ENCODE results near the gene COMT. TPM values are rescaled to one million over a fixed set of nuclear protein-coding genes. Genes with fewer than 3 reads are reported as not detected.

COMT gene
- total and polyA plus RNA-seq, 9 of the 15 experiments (the other 6 are each of a cell fraction or from before 2014, with no cell fraction given) = 12.5 to 351 (median 155) TPM

GRCh38 chr22:19959043-19959586 is 17.5 kb downstream of the COMT start (continued):
- TF ChIP-seq, protein P1, sequence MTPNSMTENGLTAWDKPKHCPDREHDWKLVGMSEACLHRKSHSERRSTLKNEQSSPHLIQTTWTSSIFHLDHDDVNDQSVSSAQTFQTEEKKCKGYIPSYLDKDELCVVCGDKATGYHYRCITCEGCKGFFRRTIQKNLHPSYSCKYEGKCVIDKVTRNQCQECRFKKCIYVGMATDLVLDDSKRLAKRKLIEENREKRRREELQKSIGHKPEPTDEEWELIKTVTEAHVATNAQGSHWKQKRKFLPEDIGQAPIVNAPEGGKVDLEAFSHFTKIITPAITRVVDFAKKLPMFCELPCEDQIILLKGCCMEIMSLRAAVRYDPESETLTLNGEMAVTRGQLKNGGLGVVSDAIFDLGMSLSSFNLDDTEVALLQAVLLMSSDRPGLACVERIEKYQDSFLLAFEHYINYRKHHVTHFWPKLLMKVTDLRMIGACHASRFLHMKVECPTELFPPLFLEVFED (CRISPR knock-in tag; conservative IDR thresholded peaks at IDR 0.05) = no peak
- TF ChIP-seq BRD9 (IDR thresholded peaks at IDR 0.05; ENCODE audit: low read depth, partially characterized antibody) (no peak), ARID2 (IDR thresholded peaks at IDR 0.05) (no peak), ZNF830 (CRISPR knock-in tag; IDR thresholded peaks at IDR 0.05) (no peak), RB1 (IDR thresholded peaks at IDR 0.05; ENCODE audit: low read depth) (peak; percentile 76; the same call in 1 of the 2 replicates), FOXP1 (CRISPR knock-in tag; IDR thresholded peaks at IDR 0.05) (no peak), EP400 (IDR thresholded peaks at IDR 0.05) (no peak), MEIS2 (IDR thresholded peaks at IDR 0.05; ENCODE audit: partially characterized antibody) (no peak), KDM5B (IDR thresholded peaks at IDR 0.05; ENCODE audit: insufficient replicate concordance, low read depth, low read length) (no peak), MTA2 (IDR thresholded peaks at IDR 0.05; ENCODE audit: low read depth) (no peak), HOXB6 (CRISPR knock-in tag; IDR thresholded peaks at IDR 0.05; ENCODE audit: borderline replicate concordance) (no peak), ZNF77 (CRISPR knock-in tag; IDR thresholded peaks at IDR 0.05) (no peak), ZNF551 (CRISPR knock-in tag; IDR thresholded peaks at IDR 0.05) (no peak), NUFIP1 (IDR thresholded peaks at IDR 0.05; ENCODE audit: partially characterized antibody) (no peak), ETV1 (tag; conservative IDR thresholded peaks at IDR 0.05; ENCODE audit: low read depth) (no peak), IRF1 (CRISPR knock-in tag; IDR thresholded peaks at IDR 0.05; ENCODE audit: borderline replicate concordance) (no peak)
- TF ChIP-seq, protein P2, sequence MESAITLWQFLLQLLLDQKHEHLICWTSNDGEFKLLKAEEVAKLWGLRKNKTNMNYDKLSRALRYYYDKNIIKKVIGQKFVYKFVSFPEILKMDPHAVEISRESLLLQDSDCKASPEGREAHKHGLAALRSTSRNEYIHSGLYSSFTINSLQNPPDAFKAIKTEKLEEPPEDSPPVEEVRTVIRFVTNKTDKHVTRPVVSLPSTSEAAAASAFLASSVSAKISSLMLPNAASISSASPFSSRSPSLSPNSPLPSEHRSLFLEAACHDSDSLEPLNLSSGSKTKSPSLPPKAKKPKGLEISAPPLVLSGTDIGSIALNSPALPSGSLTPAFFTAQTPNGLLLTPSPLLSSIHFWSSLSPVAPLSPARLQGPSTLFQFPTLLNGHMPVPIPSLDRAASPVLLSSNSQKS (CRISPR knock-in tag; IDR thresholded peaks at IDR 0.05) = no peak
- TF ChIP-seq, protein P3, sequence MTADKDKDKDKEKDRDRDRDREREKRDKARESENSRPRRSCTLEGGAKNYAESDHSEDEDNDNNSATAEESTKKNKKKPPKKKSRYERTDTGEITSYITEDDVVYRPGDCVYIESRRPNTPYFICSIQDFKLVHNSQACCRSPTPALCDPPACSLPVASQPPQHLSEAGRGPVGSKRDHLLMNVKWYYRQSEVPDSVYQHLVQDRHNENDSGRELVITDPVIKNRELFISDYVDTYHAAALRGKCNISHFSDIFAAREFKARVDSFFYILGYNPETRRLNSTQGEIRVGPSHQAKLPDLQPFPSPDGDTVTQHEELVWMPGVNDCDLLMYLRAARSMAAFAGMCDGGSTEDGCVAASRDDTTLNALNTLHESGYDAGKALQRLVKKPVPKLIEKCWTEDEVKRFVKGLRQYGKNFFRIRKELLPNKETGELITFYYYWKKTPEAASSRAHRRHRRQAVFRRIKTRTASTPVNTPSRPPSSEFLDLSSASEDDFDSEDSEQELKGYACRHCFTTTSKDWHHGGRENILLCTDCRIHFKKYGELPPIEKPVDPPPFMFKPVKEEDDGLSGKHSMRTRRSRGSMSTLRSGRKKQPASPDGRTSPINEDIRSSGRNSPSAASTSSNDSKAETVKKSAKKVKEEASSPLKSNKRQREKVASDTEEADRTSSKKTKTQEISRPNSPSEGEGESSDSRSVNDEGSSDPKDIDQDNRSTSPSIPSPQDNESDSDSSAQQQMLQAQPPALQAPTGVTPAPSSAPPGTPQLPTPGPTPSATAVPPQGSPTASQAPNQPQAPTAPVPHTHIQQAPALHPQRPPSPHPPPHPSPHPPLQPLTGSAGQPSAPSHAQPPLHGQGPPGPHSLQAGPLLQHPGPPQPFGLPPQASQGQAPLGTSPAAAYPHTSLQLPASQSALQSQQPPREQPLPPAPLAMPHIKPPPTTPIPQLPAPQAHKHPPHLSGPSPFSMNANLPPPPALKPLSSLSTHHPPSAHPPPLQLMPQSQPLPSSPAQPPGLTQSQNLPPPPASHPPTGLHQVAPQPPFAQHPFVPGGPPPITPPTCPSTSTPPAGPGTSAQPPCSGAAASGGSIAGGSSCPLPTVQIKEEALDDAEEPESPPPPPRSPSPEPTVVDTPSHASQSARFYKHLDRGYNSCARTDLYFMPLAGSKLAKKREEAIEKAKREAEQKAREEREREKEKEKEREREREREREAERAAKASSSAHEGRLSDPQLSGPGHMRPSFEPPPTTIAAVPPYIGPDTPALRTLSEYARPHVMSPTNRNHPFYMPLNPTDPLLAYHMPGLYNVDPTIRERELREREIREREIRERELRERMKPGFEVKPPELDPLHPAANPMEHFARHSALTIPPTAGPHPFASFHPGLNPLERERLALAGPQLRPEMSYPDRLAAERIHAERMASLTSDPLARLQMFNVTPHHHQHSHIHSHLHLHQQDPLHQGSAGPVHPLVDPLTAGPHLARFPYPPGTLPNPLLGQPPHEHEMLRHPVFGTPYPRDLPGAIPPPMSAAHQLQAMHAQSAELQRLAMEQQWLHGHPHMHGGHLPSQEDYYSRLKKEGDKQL (CRISPR knock-in tag; IDR thresholded peaks at IDR 0.05; ENCODE audit: borderline replicate concordance) = no peak
- TF ChIP-seq, protein P4, sequence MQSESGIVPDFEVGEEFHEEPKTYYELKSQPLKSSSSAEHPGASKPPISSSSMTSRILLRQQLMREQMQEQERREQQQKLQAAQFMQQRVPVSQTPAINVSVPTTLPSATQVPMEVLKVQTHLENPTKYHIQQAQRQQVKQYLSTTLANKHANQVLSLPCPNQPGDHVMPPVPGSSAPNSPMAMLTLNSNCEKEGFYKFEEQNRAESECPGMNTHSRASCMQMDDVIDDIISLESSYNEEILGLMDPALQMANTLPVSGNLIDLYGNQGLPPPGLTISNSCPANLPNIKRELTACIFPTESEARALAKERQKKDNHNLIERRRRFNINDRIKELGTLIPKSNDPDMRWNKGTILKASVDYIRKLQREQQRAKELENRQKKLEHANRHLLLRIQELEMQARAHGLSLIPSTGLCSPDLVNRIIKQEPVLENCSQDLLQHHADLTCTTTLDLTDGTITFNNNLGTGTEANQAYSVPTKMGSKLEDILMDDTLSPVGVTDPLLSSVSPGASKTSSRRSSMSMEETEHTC (IDR thresholded peaks at IDR 0.05) = no peak; the same call in 1 of the 2 replicates
